Uterus (tissue), 2 donors: Measurements from ENCODE around the gene PRRC2C.

ENCODE experiments used
- CTCF ChIP-seq, 4 experiments: fragments of 200-600 bp in 2 of 4; fragments of 450-650 bp in 2 of 4; sonication (generic) in 2 of 4; IDR thresholded peaks; one replicate each; pipeline ENCODE4 v1.5.1; 2016 to 2019; ENCODE audit warnings: antibody characterized with exemption in 4 of 4, mild to moderate bottlenecking in 2 of 4, moderate library complexity in 1 of 4
- POLR2A ChIP-seq, 2 donors: fragments of 450-650 bp; IDR thresholded peaks; one replicate each; pipeline ENCODE4 v1.6.1; 2016; ENCODE audit warnings: antibody characterized with exemption in 2 of 2, mild to moderate bottlenecking in 1 of 2, moderate library complexity in 1 of 2

DNA sequence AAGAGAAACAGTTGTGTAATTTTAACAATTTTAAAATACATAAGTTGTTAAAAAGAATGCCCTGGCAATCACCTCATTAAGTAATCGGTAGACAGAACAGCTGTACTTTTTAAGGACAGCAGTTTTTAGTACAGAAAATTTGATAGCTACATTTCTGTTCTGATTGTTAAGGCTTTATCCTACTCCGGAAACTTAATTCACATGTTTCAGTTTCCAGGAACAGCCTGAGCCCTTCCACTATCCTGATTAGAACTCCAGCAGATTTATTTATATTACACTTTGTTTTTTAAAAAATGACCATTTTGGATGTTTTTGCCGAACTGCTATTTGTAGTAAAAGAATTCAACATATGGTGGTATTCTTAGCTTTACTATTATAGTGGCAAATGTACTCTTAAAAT lies 8.7 kb downstream of the PRRC2C start:
- TF ChIP-seq POLR2A (IDR thresholded peaks at IDR 0.05) (no peak), CTCF (IDR thresholded peaks at IDR 0.05) (no peak)
